Activated CD4-positive, alpha-beta memory T cell treated with anti-CD3 and anti-CD28 coated beads for 36 hours (primary cell): ENCODE results near the gene OR2F2. TPM values are rescaled to one million over a fixed set of nuclear protein-coding genes. Genes with fewer than 3 reads are reported as not detected.

Experiments used
- total RNA-seq, 2 experiments: library from RNA; stranded (reverse); gene quantifications; one replicate each; pipeline ENCODE4 v1.2.3, GENCODE V29; 2021

Gene OR2F2
- total RNA-seq, 2 experiments from 2014 or later: not detected

Other genes with a start within 250 kb of the OR2F2 start
- 1 to 10 TPM; 1.6 to 1.9 TPM for gene CTAGE6, start 177.5 kb upstream of the OR2F2 start, total RNA-seq
- gene TCAF1, start 33.1 kb upstream of the OR2F2 start, total RNA-seq: 10 to 100 TPM; 25.8 to 26.1 TPM
- gene OR2F1, start 19.6 kb downstream of the OR2F2 start, total RNA-seq: not detected
- gene OR6B1, start 65.1 kb downstream of the OR2F2 start, total RNA-seq: not detected
- gene OR2A5, start 113.7 kb downstream of the OR2F2 start, total RNA-seq: not detected
- not detected for gene OR2A25, start 134.6 kb downstream of the OR2F2 start, total RNA-seq
- gene OR2A12, start 151.0 kb downstream of the OR2F2 start, total RNA-seq: not detected
- not detected for gene OR2A2, start 174.3 kb downstream of the OR2F2 start, total RNA-seq
- not detected for gene OR2A14, start 187.9 kb downstream of the OR2F2 start, total RNA-seq
- 1 to 10 TPM; 3.1 to 3.6 TPM for gene CTAGE4, start 248.2 kb downstream of the OR2F2 start, total RNA-seq